ENCODE measurements around the gene KRT2. TPM values are rescaled to one million over a fixed set of nuclear protein-coding genes. Genes with fewer than 3 reads are reported as not detected.

Gene KRT2
- total RNA-seq, 4 donors from 2014 or later, result not detected

DNA sequence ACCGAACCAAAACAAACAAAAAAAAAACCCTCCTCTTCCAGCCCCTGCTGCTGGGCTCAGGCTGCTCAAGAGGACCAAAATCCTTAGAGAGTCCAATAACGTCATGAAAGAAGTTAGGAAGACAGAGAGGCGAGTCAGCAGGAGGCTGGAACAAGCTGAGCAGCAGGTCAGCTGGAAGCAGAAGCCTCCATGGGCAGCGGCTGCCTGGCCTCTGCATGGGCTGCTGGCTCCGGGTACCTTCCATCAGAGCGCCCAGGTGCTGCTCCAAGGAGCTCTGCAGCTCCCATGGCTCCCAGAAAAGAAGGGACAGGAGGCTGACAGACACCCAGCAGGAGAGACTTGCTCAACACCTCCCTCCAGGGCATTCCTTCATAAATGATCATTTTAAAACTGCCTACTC lies 3.2 kb upstream of the KRT2 start:
- no peak overlapping the region for H3K27ac ChIP-seq (replicated peaks in 1 of 4)
- whole genome bisulfite sequencing, result 52% methylated on average over 6 of the region's 6 CpGs
- intact Hi-C loops (cut with DNase I), result no loop called here
- no peaks in the 10 kb centered on the region for H3K4me1 ChIP-seq
- H3K27me3 ChIP-seq, result peaks cover 0 to 34% (median 0%) of the 10 kb centered on the region in 4 donors
- H3K36me3 ChIP-seq, result no peaks in the 10 kb centered on the region
- no peaks in the 10 kb centered on the region for H3K9me3 ChIP-seq
- no peak for TF ChIP-seq EP300 (IDR thresholded peaks at IDR 0.05)
- TF ChIP-seq POLR2A (IDR thresholded peaks at IDR 0.05; ENCODE audit: low read depth), result no peak
- TF ChIP-seq CTCF (IDR thresholded peaks at IDR 0.05), result no peak
- TF ChIP-seq POLR2AphosphoS5 (IDR thresholded peaks at IDR 0.05), result no peak
- H3K4me3 ChIP-seq, result no peak overlapping the region
- DNase-seq (ENCODE audit: extremely low spot score), result no peak

DNA sequence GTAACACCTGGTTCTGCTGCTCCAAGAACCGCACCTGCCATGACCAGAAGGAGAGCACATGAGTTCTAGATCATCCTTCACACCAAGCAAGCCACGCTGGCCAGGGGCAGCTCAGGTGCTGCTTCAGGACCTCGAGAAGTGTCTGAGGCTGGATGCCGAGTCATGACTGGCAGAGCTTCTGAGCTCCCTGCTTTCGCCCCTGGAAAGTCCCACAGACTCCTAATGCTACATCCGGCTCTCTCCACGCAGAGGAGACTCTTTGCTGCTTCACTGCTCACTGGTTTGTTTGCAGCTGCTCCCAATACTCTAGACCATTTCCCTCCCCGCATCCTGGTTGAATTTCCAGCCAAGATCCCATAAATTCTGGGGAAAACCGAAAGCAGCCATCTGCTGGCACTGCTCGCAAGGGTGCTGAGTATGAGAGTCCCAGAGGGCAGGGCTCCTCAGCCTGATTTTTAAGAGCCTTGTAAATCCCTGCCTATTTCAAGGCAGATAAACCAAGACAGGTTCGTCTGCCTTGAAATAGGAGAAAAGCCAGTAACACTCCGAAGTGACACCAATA lies 1.4 kb downstream of the KRT2 start:
- intact Hi-C loops (cut with DNase I), result no loop called here
- no peak for TF ChIP-seq POLR2AphosphoS5 (IDR thresholded peaks at IDR 0.05)
- TF ChIP-seq EP300 (IDR thresholded peaks at IDR 0.05), result no peak
- TF ChIP-seq POLR2A (IDR thresholded peaks at IDR 0.05; ENCODE audit: low read depth), result no peak
- no peak for TF ChIP-seq CTCF (IDR thresholded peaks at IDR 0.05)
- DNase-seq (ENCODE audit: extremely low spot score), result no peak
- Histone ChIP-seq H3K4me1 (no peaks in the 10 kb centered on the region), H3K9me3 (no peaks in the 10 kb centered on the region), H3K27me3 (peaks cover 0 to 27% (median 0%) of the 10 kb centered on the region in 4 donors), H3K36me3 (no peaks in the 10 kb centered on the region), H3K4me3 (no peak overlapping the region), H3K27ac (replicated peaks in 1 of 4) (no peak overlapping the region)
- WGBS, result 80% methylated on average over 11 of the region's 12 CpGs

DNA sequence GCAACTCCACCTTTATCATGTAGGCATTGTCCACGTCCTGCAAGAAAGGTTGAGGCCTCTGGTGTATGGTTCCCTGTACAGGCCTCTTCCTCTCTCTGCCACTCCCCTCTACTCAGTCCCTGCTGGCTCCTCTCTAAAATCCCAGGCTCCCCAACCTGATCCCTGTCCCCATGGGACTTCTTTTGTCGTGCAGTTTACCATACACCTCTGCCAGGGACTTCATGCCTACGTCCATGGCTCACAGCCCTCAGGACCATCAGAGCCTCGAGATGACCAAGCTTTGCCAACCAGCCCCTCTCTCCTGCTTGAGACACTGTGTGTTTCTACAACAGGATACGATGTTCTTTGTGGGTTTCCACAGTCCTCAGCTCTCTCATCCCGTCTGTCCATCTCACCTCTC lies 2.9 kb downstream of the KRT2 start:
- no peak for TF ChIP-seq POLR2A (IDR thresholded peaks at IDR 0.05; ENCODE audit: low read depth)
- no peak for TF ChIP-seq EP300 (IDR thresholded peaks at IDR 0.05)
- no peak for TF ChIP-seq CTCF (IDR thresholded peaks at IDR 0.05)
- TF ChIP-seq POLR2AphosphoS5 (IDR thresholded peaks at IDR 0.05), result no peak
- intact Hi-C loops (cut with DNase I), result no loop called here
- 80% methylated on average over 6 of the region's 6 CpGs for WGBS
- Histone ChIP-seq H3K4me1 (no peaks in the 10 kb centered on the region), H3K27ac (replicated peaks in 1 of 4) (no peak overlapping the region), H3K9me3 (no peaks in the 10 kb centered on the region), H3K36me3 (no peaks in the 10 kb centered on the region), H3K4me3 (no peak overlapping the region), H3K27me3 (peaks cover 0 to 12% (median 0%) of the 10 kb centered on the region in 4 donors)
- no peak for DNase-seq (ENCODE audit: extremely low spot score)

DNA sequence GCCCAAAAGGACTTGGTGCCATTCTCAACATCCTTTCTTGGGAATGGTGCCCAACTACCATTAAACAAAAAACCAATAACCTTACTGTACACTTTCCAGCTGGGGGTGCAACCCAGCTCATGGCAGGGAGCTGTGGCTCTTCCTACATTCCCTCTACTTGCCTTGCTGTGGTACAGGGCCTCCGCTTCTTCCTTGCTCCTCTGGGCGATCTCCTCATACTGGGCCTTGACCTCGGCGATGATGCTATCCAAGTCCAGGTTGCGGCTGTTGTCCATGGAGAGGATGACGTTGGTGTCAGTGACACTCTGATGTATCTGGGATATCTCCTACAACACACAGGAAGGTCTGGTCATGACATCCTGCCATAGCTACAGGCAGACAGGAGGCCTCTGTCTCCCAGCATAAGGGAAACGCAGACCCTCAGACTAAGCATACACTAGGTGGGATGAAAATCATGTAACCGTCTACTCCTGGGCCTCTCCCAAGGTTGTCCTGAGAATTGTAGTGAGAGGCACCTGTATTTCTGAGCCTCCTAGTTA lies 3.9 kb downstream of the KRT2 start:
- no peaks in the 10 kb centered on the region for H3K4me1 ChIP-seq
- WGBS, result 95% methylated on average over 7 of the region's 8 CpGs
- intact Hi-C loops (cut with DNase I), result no loop called here
- H3K4me3 ChIP-seq, result no peak overlapping the region
- no peaks in the 10 kb centered on the region for H3K9me3 ChIP-seq
- peak; percentile 86 for DNase-seq (ENCODE audit: extremely low spot score)
- H3K36me3 ChIP-seq, result no peaks in the 10 kb centered on the region
- no peak for TF ChIP-seq EP300 (IDR thresholded peaks at IDR 0.05)
- no peak for TF ChIP-seq POLR2A (IDR thresholded peaks at IDR 0.05; ENCODE audit: low read depth)
- TF ChIP-seq POLR2AphosphoS5 (IDR thresholded peaks at IDR 0.05), result no peak
- TF ChIP-seq CTCF (IDR thresholded peaks at IDR 0.05), result no peak
- H3K27ac ChIP-seq (replicated peaks in 1 of 4), result no peak overlapping the region
- peaks cover 0 to 9% (median 0%) of the 10 kb centered on the region in 4 donors for H3K27me3 ChIP-seq

DNA sequence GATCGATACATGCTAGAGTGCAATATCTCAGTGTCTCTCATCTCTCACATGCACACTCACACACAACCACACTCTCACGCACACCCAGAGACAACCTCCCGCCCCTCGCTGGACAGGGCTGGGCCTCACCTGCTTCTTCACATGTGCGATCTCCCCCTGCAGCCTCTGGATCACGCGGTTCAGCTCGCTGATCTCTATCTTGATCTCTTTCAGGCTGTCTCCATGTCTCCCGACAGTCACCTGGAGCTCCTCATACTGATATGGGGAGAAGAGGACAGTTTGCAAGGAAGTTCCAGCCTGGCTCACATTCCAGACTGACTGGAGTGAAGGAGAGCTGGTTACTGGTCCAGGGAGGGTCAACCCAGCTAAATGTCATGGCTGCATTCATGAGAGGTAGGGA lies 4.4 kb downstream of the KRT2 start:
- H3K27ac ChIP-seq (replicated peaks in 1 of 4), result no peak overlapping the region
- TF ChIP-seq POLR2A (IDR thresholded peaks at IDR 0.05; ENCODE audit: low read depth), result no peak
- no peak for TF ChIP-seq EP300 (IDR thresholded peaks at IDR 0.05)
- TF ChIP-seq POLR2AphosphoS5 (IDR thresholded peaks at IDR 0.05), result no peak
- no peak for TF ChIP-seq CTCF (IDR thresholded peaks at IDR 0.05)
- H3K27me3 ChIP-seq, result peaks cover 0 to 9% (median 0%) of the 10 kb centered on the region in 4 donors
- no peaks in the 10 kb centered on the region for H3K36me3 ChIP-seq
- H3K4me3 ChIP-seq, result no peak overlapping the region
- intact Hi-C loops (cut with DNase I), result no loop called here
- WGBS, result 88% methylated on average over 9 of the region's 9 CpGs
- H3K9me3 ChIP-seq, result no peaks in the 10 kb centered on the region
- H3K4me1 ChIP-seq, result no peaks in the 10 kb centered on the region
- DNase-seq (ENCODE audit: extremely low spot score), result peak; percentile 50

Data from esophagus muscularis mucosa (tissue), 4 donors.